ENCODE measurements around the gene MELTF. TPM values are rescaled to one million over a fixed set of nuclear protein-coding genes. Genes with fewer than 3 reads are reported as not detected.

The MELTF gene
- total RNA-seq, 1 experiment from 2014 or later = 18.7 TPM

GRCh38 chr3:196962930-196963630 lies 66.5 kb downstream of the MELTF start:
- in situ Hi-C loops (cut with HindIII; ENCODE audit: low pct_unique_long_range_greater_than_20kb, low sequenced_read_pairs) (no loop called here), intact Hi-C loops (cut with micrococcal nuclease; ENCODE audit: unreplicated experiment) (no loop called here)
- Histone ChIP-seq H3K9me3 (ENCODE audit: control insufficient read depth, insufficient read depth, low read depth, low read length) (no peaks in the 10 kb centered on the region), H3K27me3 (ENCODE audit: control insufficient read depth, insufficient read depth, low read length) (no peaks in the 10 kb centered on the region), H3K36me3 (ENCODE audit: control insufficient read depth, insufficient read depth, low read length) (no peaks in the 10 kb centered on the region), H3K4me1 (ENCODE audit: control insufficient read depth, insufficient read depth, low read length) (peaks cover 7% of the 10 kb centered on the region), H3K27ac (ENCODE audit: low read length) (no peak overlapping the region), H3K4me3 (ENCODE audit: low read depth in 2 of 2, low read length in 2 of 2) (no peak overlapping the region)
- no peak for ATAC-seq
- DNase-seq (ENCODE audit: low read depth, low spot score) = no peak
- POLR2A ChIA-PET = no interaction called here
- TF ChIP-seq CTCF (IDR thresholded peaks at IDR 0.05) = no peak
- no peak for TF ChIP-seq REST (IDR thresholded peaks at IDR 0.05; ENCODE audit: insufficient read depth in 1 of 2, low read depth in 2 of 2, low read length in 1 of 2)
- no peak for TF ChIP-seq POLR2AphosphoS5 (IDR thresholded peaks at IDR 0.05; ENCODE audit: low read depth, low read length)
- no peak for TF ChIP-seq TCF7L2 (IDR thresholded peaks at IDR 0.05; ENCODE audit: low read depth, low read length)
- no peak for TF ChIP-seq SIN3A (IDR thresholded peaks at IDR 0.05; ENCODE audit: borderline replicate concordance, insufficient read depth, low read depth, low read length)
- BruUV-seq (replicated peaks) = no TSS peak
- CTCF ChIA-PET = no interaction called here

GRCh38 chr3:196962108-196962929 lies 67.3 kb downstream of the MELTF start:
- no TSS peak for BruUV-seq (replicated peaks)
- in situ Hi-C loops (cut with HindIII; ENCODE audit: low pct_unique_long_range_greater_than_20kb, low sequenced_read_pairs) (no loop called here), intact Hi-C loops (cut with micrococcal nuclease; ENCODE audit: unreplicated experiment) (no loop called here)
- no peak for DNase-seq (ENCODE audit: low read depth, low spot score)
- H3K9me3 ChIP-seq (ENCODE audit: control insufficient read depth, insufficient read depth, low read depth, low read length) = no peaks in the 10 kb centered on the region
- no peaks in the 10 kb centered on the region for H3K4me1 ChIP-seq (ENCODE audit: control insufficient read depth, insufficient read depth, low read length)
- H3K27ac ChIP-seq (ENCODE audit: low read length) = no peak overlapping the region
- ChIA-PET CTCF (no interaction called here), POLR2A (no interaction called here)
- H3K36me3 ChIP-seq (ENCODE audit: control insufficient read depth, insufficient read depth, low read length) = no peaks in the 10 kb centered on the region
- no peak for TF ChIP-seq CTCF (IDR thresholded peaks at IDR 0.05)
- TF ChIP-seq POLR2AphosphoS5 (IDR thresholded peaks at IDR 0.05; ENCODE audit: low read depth, low read length) = no peak
- no peak for TF ChIP-seq SIN3A (IDR thresholded peaks at IDR 0.05; ENCODE audit: borderline replicate concordance, insufficient read depth, low read depth, low read length)
- no peak for TF ChIP-seq TCF7L2 (IDR thresholded peaks at IDR 0.05; ENCODE audit: low read depth, low read length)
- TF ChIP-seq REST (IDR thresholded peaks at IDR 0.05; ENCODE audit: insufficient read depth in 1 of 2, low read depth in 2 of 2, low read length in 1 of 2) = no peak
- no peak for ATAC-seq
- H3K4me3 ChIP-seq (ENCODE audit: low read depth in 2 of 2, low read length in 2 of 2) = no peak overlapping the region
- H3K27me3 ChIP-seq (ENCODE audit: control insufficient read depth, insufficient read depth, low read length) = no peaks in the 10 kb centered on the region

Measured in Panc1 (cell line).